Measurements from ENCODE around the gene WDR64. TPM values are rescaled to one million over a fixed set of nuclear protein-coding genes. Genes with fewer than 3 reads are reported as not detected.

The WDR64 gene
- total RNA-seq, 1 donor from 2014 or later: not detected

DNA sequence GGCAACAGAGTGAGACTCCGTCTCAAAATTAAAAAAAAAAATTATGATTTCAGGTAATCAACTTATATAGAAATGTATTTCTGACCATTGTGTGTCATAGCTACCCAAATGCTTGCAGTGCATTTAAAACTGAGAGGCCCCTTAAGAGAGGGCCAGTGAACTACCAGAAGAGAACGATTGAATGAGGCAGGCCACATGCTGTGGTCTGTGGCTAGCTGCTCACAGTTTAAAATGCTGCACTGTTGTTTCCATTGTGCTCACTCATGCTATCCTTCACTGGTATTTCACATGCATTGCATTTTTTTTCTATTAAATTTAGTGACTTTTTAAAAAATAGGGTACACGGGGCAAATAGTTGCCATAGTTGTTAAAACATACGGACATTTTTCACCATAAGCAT lies 37.9 kb upstream of the WDR64 start:
- Mint-ChIP-seq H3K4me1 (no peaks in the 10 kb centered on the region), H3K4me3 (no peak overlapping the region), H3K27ac (ENCODE audit: unreplicated experiment) (no peak overlapping the region), H3K27me3 (ENCODE audit: low read depth) (no peaks in the 10 kb centered on the region), H3K9me3 (no peaks in the 10 kb centered on the region), H3K36me3 (ENCODE audit: low read depth) (no peaks in the 10 kb centered on the region)
- DNase-seq (ENCODE audit: low read depth, low spot score): no peak
- TF ChIP-seq, protein P1, sequence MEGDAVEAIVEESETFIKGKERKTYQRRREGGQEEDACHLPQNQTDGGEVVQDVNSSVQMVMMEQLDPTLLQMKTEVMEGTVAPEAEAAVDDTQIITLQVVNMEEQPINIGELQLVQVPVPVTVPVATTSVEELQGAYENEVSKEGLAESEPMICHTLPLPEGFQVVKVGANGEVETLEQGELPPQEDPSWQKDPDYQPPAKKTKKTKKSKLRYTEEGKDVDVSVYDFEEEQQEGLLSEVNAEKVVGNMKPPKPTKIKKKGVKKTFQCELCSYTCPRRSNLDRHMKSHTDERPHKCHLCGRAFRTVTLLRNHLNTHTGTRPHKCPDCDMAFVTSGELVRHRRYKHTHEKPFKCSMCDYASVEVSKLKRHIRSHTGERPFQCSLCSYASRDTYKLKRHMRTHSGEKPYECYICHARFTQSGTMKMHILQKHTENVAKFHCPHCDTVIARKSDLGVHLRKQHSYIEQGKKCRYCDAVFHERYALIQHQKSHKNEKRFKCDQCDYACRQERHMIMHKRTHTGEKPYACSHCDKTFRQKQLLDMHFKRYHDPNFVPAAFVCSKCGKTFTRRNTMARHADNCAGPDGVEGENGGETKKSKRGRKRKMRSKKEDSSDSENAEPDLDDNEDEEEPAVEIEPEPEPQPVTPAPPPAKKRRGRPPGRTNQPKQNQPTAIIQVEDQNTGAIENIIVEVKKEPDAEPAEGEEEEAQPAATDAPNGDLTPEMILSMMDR (conservative IDR thresholded peaks at IDR 0.05): no peak

DNA sequence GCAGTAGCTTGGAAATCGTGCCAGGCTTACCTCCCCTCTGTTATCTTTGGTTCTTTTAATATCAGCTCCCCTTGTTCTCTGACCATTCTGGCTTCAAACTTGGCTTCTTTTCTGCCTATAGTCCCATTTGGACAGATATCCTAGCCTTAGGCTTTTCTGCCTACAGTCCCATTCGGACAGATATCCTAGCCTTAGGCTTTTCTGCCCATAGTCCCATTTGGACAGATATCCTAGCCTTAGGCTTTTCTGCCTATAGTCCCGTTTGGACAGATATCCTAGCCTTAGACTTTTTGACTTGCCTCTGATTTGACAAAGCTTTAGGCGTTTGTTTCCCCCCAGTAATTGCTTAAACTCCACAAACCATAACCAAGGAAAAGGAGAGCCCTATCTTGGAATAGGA lies 37.5 kb upstream of the WDR64 start:
- H3K4me3 Mint-ChIP-seq: no peak overlapping the region
- DNase-seq (ENCODE audit: low read depth, low spot score): no peak
- no peaks in the 10 kb centered on the region for H3K9me3 Mint-ChIP-seq
- H3K36me3 Mint-ChIP-seq (ENCODE audit: low read depth): no peaks in the 10 kb centered on the region
- TF ChIP-seq, protein P1 (conservative IDR thresholded peaks at IDR 0.05): no peak
- H3K27me3 Mint-ChIP-seq (ENCODE audit: low read depth): no peaks in the 10 kb centered on the region
- H3K4me1 Mint-ChIP-seq: no peaks in the 10 kb centered on the region
- H3K27ac Mint-ChIP-seq (ENCODE audit: unreplicated experiment): no peak overlapping the region

DNA sequence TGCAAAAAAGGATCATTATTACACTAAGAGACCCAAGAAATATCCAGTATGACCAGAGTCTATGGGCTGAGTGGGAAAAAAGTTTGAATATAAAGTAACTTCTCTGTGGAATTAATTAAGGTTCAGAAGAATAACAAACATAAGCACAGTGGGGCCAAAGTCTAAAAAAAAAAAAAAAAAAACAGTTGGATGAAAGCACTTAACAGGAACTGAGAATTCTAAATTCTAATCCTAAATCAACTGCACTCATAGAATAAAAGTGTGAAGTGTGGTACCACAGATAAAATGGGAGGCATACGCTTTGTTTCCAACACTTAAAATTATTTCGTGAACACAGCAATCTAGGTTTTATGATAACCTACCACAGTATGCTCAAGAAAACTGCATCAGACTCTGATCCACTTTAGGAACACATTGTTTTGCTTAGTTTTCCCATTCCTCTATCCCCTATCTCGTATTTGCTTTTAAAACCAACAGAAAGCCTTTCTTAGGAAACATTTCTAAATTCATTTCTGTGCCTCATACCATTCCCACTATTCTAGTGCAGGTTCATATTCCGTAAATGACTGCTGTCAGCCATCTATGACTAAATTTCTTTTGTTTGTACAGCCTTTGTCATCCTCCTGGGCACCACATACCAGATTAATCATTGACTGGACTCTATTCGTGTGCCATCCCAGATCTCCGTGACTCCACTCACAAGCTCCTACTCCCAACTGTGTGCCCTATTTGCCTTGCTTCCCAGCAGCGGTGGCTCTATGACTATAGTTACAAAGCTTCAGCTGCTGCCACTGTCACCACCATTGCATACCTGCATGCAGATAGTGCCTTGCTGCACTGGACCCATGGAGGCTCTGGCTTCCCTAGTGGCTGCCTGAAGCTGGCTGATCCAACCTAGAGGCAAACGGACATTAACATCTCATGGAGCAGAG lies 36.8 kb upstream of the WDR64 start:
- H3K4me1 Mint-ChIP-seq: no peaks in the 10 kb centered on the region
- DNase-seq (ENCODE audit: low read depth, low spot score): no peak
- H3K36me3 Mint-ChIP-seq (ENCODE audit: low read depth): no peaks in the 10 kb centered on the region
- no peaks in the 10 kb centered on the region for H3K9me3 Mint-ChIP-seq
- H3K4me3 Mint-ChIP-seq: no peak overlapping the region
- no peak overlapping the region for H3K27ac Mint-ChIP-seq (ENCODE audit: unreplicated experiment)
- TF ChIP-seq, protein P1 (conservative IDR thresholded peaks at IDR 0.05): no peak
- H3K27me3 Mint-ChIP-seq (ENCODE audit: low read depth): no peaks in the 10 kb centered on the region

DNA sequence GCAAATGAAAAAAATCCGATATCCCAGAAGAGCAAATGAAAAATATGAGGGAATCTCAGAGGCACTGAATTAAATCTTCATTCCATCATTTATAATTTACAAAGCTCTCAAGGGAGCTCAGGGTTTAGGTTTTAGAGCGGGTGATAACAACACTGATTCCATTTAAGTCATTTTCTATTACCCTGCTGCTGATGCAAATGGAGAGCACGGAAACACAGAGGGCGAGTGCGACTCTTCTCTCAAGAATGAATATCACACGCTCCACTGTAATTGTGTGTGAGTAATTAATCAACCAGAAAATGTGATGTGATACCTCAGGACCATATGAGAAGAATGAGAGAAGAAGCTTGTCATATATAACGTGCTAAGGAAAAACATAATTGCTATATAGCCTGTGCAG lies 34.7 kb upstream of the WDR64 start:
- no peak overlapping the region for H3K27ac Mint-ChIP-seq (ENCODE audit: unreplicated experiment)
- H3K27me3 Mint-ChIP-seq (ENCODE audit: low read depth): no peaks in the 10 kb centered on the region
- H3K36me3 Mint-ChIP-seq (ENCODE audit: low read depth): peaks cover 8% of the 10 kb centered on the region
- DNase-seq (ENCODE audit: low read depth, low spot score): no peak
- no peaks in the 10 kb centered on the region for H3K4me1 Mint-ChIP-seq
- no peaks in the 10 kb centered on the region for H3K9me3 Mint-ChIP-seq
- TF ChIP-seq, protein P1 (conservative IDR thresholded peaks at IDR 0.05): no peak
- no peak overlapping the region for H3K4me3 Mint-ChIP-seq

DNA sequence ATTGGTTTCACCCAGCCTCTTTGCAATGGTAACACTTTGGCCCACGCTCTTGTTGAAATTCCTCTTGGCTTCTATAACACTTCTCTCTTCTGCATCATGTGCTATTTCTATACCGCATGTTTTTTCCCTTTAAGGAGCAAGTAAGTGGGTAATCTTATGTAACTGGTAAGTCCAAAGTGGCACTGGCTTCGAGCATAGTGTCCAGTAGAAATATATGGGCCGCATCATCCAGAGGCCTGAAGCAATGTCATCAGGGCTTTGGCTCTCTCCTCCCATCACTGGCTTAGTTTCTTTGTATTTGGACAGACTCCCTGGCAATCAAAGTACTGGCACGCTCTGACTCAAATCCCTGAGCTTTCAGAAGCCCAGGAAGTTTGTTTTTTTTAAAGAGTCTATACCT lies 29.4 kb upstream of the WDR64 start:
- Mint-ChIP-seq H3K9me3 (no peaks in the 10 kb centered on the region), H3K27me3 (ENCODE audit: low read depth) (no peaks in the 10 kb centered on the region), H3K4me1 (no peaks in the 10 kb centered on the region), H3K4me3 (no peak overlapping the region), H3K36me3 (ENCODE audit: low read depth) (peaks cover 11% of the 10 kb centered on the region), H3K27ac (ENCODE audit: unreplicated experiment) (no peak overlapping the region)
- TF ChIP-seq, protein P1 (conservative IDR thresholded peaks at IDR 0.05): no peak
- no peak for DNase-seq (ENCODE audit: low read depth, low spot score)

Measured in neural crest cell (in vitro differentiated cells).